ENCODE measurements around the gene FNBP1. TPM values are rescaled to one million over a fixed set of nuclear protein-coding genes. Genes with fewer than 3 reads are reported as not detected.

FNBP1 gene
- total and polyA plus RNA-seq, 2 of the 13 experiments (the other 11 are each of a cell fraction or from before 2014, with no cell fraction given) = 5.4 to 19.5 TPM

DNA sequence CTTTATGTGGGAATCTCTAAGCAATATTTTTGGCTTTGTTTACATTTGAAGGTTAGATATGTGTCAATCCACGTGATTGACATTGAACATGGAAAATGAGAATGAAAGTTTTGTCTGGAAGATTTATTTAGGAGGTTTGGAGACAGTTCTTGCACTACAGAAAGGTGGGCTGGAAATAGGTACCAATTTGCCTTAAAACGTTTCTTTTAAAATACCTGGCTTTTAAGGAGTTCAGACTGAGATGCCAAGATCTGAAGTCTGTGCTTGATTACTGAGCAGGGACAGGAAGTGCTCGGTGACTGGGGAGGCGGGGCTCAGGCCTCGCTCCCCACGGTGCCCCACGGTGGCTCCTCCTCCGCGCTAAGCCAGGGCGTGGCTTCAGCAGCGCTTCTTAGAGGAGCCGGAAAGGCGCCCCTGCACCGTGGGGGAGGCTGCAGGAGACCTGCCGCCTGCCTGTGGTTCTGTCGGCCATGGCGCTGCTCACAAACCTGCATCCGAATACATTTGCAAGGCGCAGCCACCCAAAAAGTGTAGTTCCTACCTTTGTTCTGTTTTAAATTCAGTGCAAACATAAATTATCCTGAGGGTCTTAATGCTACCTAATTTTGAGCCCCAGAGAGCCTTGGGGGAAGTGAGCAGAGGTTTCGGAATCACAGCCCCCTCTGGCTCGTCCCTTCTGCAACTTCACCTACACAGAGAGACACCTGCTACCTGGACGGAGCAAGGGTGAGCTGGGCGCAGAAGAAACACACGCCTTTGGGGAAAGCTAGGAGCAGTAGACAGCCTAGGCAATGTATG, 158.6 kb downstream of the FNBP1 start (continued):
- TF ChIP-seq, protein P1, sequence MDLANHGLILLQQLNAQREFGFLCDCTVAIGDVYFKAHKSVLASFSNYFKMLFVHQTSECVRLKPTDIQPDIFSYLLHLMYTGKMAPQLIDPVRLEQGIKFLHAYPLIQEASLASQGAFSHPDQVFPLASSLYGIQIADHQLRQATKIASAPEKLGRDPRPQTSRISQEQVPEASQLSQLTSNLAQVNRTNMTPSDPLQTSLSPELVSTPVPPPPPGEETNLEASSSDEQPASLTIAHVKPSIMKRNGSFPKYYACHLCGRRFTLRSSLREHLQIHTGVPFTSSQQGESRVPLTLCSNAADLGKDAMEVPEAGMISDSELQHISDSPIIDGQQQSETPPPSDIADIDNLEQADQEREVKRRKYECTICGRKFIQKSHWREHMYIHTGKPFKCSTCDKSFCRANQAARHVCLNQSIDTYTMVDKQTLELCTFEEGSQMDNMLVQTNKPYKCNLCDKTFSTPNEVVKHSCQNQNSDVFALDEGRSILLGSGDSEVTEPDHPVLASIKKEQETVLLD (CRISPR knock-in tag; IDR thresholded peaks at IDR 0.05; ENCODE audit: low read depth) = no peak
- TF ChIP-seq ZNF713 (CRISPR knock-in tag; IDR thresholded peaks at IDR 0.05) (no peak), ZNF788 (CRISPR knock-in tag; IDR thresholded peaks at IDR 0.05; ENCODE audit: borderline replicate concordance) (peak; percentile 18; the same call in 1 of the 2 replicates), SRY (CRISPR knock-in tag; IDR thresholded peaks at IDR 0.05) (no peak), ZNF337 (CRISPR knock-in tag; IDR thresholded peaks at IDR 0.05; ENCODE audit: borderline replicate concordance, low read depth) (no peak), ZNF678 (CRISPR knock-in tag; IDR thresholded peaks at IDR 0.05) (no peak), ZNF292 (CRISPR knock-in tag; IDR thresholded peaks at IDR 0.05; ENCODE audit: borderline replicate concordance, low read depth) (0 out of 2 replicates have a peak, but pooled peaks have one; percentile 4), MIXL1 (CRISPR knock-in tag; IDR thresholded peaks at IDR 0.05) (0 out of 2 replicates have a peak, but pooled peaks have one; percentile 23), HOXA5 (CRISPR knock-in tag; IDR thresholded peaks at IDR 0.05) (no peak), RELA (CRISPR knock-in tag; IDR thresholded peaks at IDR 0.05) (no peak), NCOA2 (CRISPR knock-in tag; IDR thresholded peaks at IDR 0.05) (peak; percentile 10; the same call in 1 of the 2 replicates), RBFOX2 (IDR thresholded peaks at IDR 0.05; ENCODE audit: low read depth, low read length) (peak; percentile 63), POLR2G (IDR thresholded peaks at IDR 0.05; ENCODE audit: low read depth, low read length) (peak; percentile 81), TCF7L2 (IDR thresholded peaks at IDR 0.05; ENCODE audit: low read depth, low read length) (no peak), GATAD1 (CRISPR knock-in tag; IDR thresholded peaks at IDR 0.05) (peak; percentile 19; the same call in 1 of the 2 replicates), ETV5 (CRISPR knock-in tag; IDR thresholded peaks at IDR 0.05; ENCODE audit: borderline replicate concordance) (peak; percentile 82; the same call in 1 of the 2 replicates), SYNCRIP (IDR thresholded peaks at IDR 0.05; ENCODE audit: insufficient read depth, low read depth, low read length) (no peak), SPEN (CRISPR knock-in tag; IDR thresholded peaks at IDR 0.05; ENCODE audit: low read depth) (0 out of 2 replicates have a peak, but pooled peaks have one; percentile 7)
- TF ChIP-seq, protein P2, sequence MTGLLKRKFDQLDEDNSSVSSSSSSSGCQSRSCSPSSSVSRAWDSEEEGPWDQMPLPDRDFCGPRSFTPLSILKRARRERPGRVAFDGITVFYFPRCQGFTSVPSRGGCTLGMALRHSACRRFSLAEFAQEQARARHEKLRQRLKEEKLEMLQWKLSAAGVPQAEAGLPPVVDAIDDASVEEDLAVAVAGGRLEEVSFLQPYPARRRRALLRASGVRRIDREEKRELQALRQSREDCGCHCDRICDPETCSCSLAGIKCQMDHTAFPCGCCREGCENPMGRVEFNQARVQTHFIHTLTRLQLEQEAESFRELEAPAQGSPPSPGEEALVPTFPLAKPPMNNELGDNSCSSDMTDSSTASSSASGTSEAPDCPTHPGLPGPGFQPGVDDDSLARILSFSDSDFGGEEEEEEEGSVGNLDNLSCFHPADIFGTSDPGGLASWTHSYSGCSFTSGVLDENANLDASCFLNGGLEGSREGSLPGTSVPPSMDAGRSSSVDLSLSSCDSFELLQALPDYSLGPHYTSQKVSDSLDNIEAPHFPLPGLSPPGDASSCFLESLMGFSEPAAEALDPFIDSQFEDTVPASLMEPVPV (CRISPR knock-in tag; IDR thresholded peaks at IDR 0.05) = no peak
- TF ChIP-seq, protein P3, sequence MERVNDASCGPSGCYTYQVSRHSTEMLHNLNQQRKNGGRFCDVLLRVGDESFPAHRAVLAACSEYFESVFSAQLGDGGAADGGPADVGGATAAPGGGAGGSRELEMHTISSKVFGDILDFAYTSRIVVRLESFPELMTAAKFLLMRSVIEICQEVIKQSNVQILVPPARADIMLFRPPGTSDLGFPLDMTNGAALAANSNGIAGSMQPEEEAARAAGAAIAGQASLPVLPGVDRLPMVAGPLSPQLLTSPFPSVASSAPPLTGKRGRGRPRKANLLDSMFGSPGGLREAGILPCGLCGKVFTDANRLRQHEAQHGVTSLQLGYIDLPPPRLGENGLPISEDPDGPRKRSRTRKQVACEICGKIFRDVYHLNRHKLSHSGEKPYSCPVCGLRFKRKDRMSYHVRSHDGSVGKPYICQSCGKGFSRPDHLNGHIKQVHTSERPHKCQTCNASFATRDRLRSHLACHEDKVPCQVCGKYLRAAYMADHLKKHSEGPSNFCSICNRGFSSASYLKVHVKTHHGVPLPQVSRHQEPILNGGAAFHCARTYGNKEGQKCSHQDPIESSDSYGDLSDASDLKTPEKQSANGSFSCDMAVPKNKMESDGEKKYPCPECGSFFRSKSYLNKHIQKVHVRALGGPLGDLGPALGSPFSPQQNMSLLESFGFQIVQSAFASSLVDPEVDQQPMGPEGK (CRISPR knock-in tag; IDR thresholded peaks at IDR 0.05) = peak; percentile 53; the same call in 1 of the 2 replicates
